Stimulated activated naive CD8-positive, alpha-beta T cell treated with anti-CD3 and anti-CD28 coated beads, Interleukin-15, Interleukin-2, amounts not matched to agents 100 ng/mL and 50 ng/mL, for 24 hours (primary cell): Measurements from ENCODE around the gene SLC27A2.

Experiments used
- H3K27ac Mint-ChIP-seq: one replicate; pipeline ENCODE4 v1.8.0; 2021; ENCODE audit warnings: mild to moderate bottlenecking, mixed read lengths
- H3K27me3 Mint-ChIP-seq: one replicate; pipeline ENCODE4 v1.8.0; 2021; ENCODE audit warnings: mixed read lengths
- H3K36me3 Mint-ChIP-seq: one replicate; pipeline ENCODE4 v1.8.0; 2021; ENCODE audit warnings: low read depth, mixed read lengths
- H3K4me1 Mint-ChIP-seq: one replicate; pipeline ENCODE4 v1.8.0; 2021; ENCODE audit warnings: low read depth, mixed read lengths
- H3K4me3 Mint-ChIP-seq: one replicate; pipeline ENCODE4 v1.8.0; 2021; ENCODE audit warnings: mild to moderate bottlenecking, mixed read lengths
- H3K9me3 Mint-ChIP-seq: one replicate; pipeline ENCODE4 v1.8.0; 2021; ENCODE audit warnings: mixed read lengths

SLC27A2 gene

GRCh38 chr15:50192926-50193620 lies 11.1 kb downstream of the SLC27A2 start:
- H3K27me3 Mint-ChIP-seq: no peaks in the 10 kb centered on the region
- no peak overlapping the region for H3K27ac Mint-ChIP-seq
- peaks cover 10% of the 10 kb centered on the region for H3K36me3 Mint-ChIP-seq
- no peak overlapping the region for H3K4me3 Mint-ChIP-seq
- H3K9me3 Mint-ChIP-seq: no peaks in the 10 kb centered on the region
- peaks cover 4% of the 10 kb centered on the region for H3K4me1 Mint-ChIP-seq

- H3K27ac Mint-ChIP-seq: no peak overlapping the region
- H3K4me3 Mint-ChIP-seq: no peak overlapping the region
- no peaks in the 10 kb centered on the region for H3K9me3 Mint-ChIP-seq
- H3K4me1 Mint-ChIP-seq: no peaks in the 10 kb centered on the region
- no peaks in the 10 kb centered on the region for H3K27me3 Mint-ChIP-seq
- H3K36me3 Mint-ChIP-seq: peaks cover 38% of the 10 kb centered on the region
Observed at GRCh38 chr15:50202003-50202402, 20.0 kb downstream of the SLC27A2 start.

DNA sequence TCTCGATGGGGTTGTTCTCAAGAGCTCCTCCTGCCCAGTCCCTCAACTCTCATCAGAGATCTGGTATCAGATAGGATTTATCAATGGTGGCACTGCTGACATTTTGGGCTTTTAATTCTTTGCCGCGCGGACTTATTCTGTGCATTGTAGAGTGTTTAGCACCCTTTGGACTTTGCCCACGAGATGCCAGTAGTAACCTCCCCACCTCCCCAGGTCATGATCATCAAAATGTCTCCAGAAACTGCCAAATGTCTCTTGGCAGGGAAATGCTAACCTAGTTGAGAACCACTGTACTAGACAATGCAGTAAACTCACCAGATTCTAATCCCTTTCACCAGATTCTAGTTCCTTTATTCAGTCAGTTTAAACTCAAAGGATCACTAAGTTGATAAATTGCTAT lies 24.0 kb downstream of the SLC27A2 start:
- H3K9me3 Mint-ChIP-seq: no peaks in the 10 kb centered on the region
- no peaks in the 10 kb centered on the region for H3K4me1 Mint-ChIP-seq
- no peak overlapping the region for H3K4me3 Mint-ChIP-seq
- H3K27ac Mint-ChIP-seq: no peak overlapping the region
- H3K27me3 Mint-ChIP-seq: no peaks in the 10 kb centered on the region
- H3K36me3 Mint-ChIP-seq: peaks cover 53% of the 10 kb centered on the region

- H3K4me3 Mint-ChIP-seq: no peak overlapping the region
- H3K36me3 Mint-ChIP-seq: peaks cover 43% of the 10 kb centered on the region
- H3K9me3 Mint-ChIP-seq: peaks cover 10% of the 10 kb centered on the region
- H3K27me3 Mint-ChIP-seq: peaks cover 20% of the 10 kb centered on the region
- no peak overlapping the region for H3K27ac Mint-ChIP-seq
- H3K4me1 Mint-ChIP-seq: no peaks in the 10 kb centered on the region
Observed at GRCh38 chr15:50209809-50210208, 27.8 kb downstream of the SLC27A2 start.

- Mint-ChIP-seq H3K27ac (no peak overlapping the region), H3K9me3 (peaks cover 10% of the 10 kb centered on the region), H3K36me3 (peaks cover 37% of the 10 kb centered on the region), H3K27me3 (peaks cover 21% of the 10 kb centered on the region), H3K4me3 (no peak overlapping the region), H3K4me1 (no peaks in the 10 kb centered on the region)
Observed at GRCh38 chr15:50210462-50211157, 28.6 kb downstream of the SLC27A2 start.

- no peaks in the 10 kb centered on the region for H3K9me3 Mint-ChIP-seq
- no peaks in the 10 kb centered on the region for H3K36me3 Mint-ChIP-seq
- peaks cover 13% of the 10 kb centered on the region for H3K27me3 Mint-ChIP-seq
- no peak overlapping the region for H3K4me3 Mint-ChIP-seq
- H3K27ac Mint-ChIP-seq: no peak overlapping the region
- peaks cover 15% of the 10 kb centered on the region for H3K4me1 Mint-ChIP-seq
Observed at GRCh38 chr15:50218291-50218690, 36.3 kb downstream of the SLC27A2 start.

- Mint-ChIP-seq H3K4me3 (no peak overlapping the region), H3K4me1 (peaks cover 15% of the 10 kb centered on the region), H3K36me3 (no peaks in the 10 kb centered on the region), H3K9me3 (no peaks in the 10 kb centered on the region), H3K27ac (no peak overlapping the region), H3K27me3 (peaks cover 11% of the 10 kb centered on the region)
Observed at GRCh38 chr15:50218691-50219090, 36.7 kb downstream of the SLC27A2 start.

DNA sequence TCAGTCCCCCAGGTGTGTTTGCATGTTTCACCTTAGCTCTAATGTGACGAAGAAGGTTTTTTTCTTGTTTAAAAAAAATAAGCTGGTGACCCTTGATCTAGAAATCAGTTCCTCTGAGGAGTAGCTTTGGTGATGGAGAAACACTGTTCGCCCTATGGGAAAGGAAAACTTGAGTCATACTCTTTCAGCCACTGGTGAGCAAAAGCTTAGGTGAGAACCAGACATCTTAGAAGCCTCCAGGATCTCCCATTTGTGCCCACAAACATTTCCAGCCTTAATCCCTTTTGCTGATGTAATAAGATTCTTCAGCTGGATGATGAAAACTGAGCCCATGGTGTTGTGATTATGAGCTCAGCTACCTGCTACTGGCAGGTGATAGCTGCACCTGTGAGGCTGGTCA lies 37.8 kb downstream of the SLC27A2 start:
- H3K4me3 Mint-ChIP-seq: no peak overlapping the region
- peak overlapping the region; percentile 8 for H3K27ac Mint-ChIP-seq
- no peaks in the 10 kb centered on the region for H3K36me3 Mint-ChIP-seq
- H3K9me3 Mint-ChIP-seq: no peaks in the 10 kb centered on the region
- H3K4me1 Mint-ChIP-seq: peaks cover 15% of the 10 kb centered on the region
- H3K27me3 Mint-ChIP-seq: peaks cover 6% of the 10 kb centered on the region

DNA sequence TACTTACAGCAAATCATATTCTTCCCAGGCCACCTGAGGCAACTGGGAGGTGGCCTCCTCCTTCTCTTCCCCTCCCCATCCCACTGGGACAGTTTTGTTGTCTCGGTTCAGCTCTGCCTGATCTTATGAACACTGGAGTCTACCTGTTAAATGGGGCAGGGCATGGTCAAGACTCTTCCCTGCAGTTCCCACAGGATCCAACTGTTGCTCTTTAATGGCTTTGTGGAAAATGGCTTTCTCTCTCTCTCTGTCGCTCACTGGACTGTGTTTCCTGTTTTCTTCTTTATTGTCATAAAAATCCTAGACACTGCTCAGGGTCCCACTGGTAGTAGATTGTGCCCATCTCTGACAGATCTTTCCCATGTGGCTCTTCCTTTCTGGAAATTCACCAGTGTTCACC lies 40.2 kb downstream of the SLC27A2 start:
- no peaks in the 10 kb centered on the region for H3K36me3 Mint-ChIP-seq
- no peaks in the 10 kb centered on the region for H3K27me3 Mint-ChIP-seq
- no peaks in the 10 kb centered on the region for H3K9me3 Mint-ChIP-seq
- H3K4me1 Mint-ChIP-seq: peaks cover 15% of the 10 kb centered on the region
- H3K27ac Mint-ChIP-seq: no peak overlapping the region
- no peak overlapping the region for H3K4me3 Mint-ChIP-seq

GRCh38 chr15:50224606-50225005 lies 42.6 kb downstream of the SLC27A2 start:
- Mint-ChIP-seq H3K27me3 (no peaks in the 10 kb centered on the region), H3K4me1 (peaks cover 6% of the 10 kb centered on the region), H3K36me3 (peaks cover 10% of the 10 kb centered on the region), H3K27ac (no peak overlapping the region), H3K4me3 (no peak overlapping the region), H3K9me3 (no peaks in the 10 kb centered on the region)

- no peak overlapping the region for H3K4me3 Mint-ChIP-seq
- no peaks in the 10 kb centered on the region for H3K9me3 Mint-ChIP-seq
- H3K36me3 Mint-ChIP-seq: peaks cover 10% of the 10 kb centered on the region
Observed at GRCh38 chr15:50225057-50225456, 43.1 kb downstream of the SLC27A2 start.

GRCh38 chr15:50225938-50226337 lies 43.9 kb downstream of the SLC27A2 start:
- Mint-ChIP-seq H3K27ac (no peak overlapping the region), H3K4me3 (no peak overlapping the region), H3K9me3 (no peaks in the 10 kb centered on the region), H3K27me3 (no peaks in the 10 kb centered on the region), H3K4me1 (no peaks in the 10 kb centered on the region), H3K36me3 (peaks cover 10% of the 10 kb centered on the region)

More at GRCh38 chr15:50225057-50225456, 43.1 kb downstream of the SLC27A2 start:
- Mint-ChIP-seq H3K4me1 (peaks cover 2% of the 10 kb centered on the region), H3K27me3 (no peaks in the 10 kb centered on the region), H3K27ac (no peak overlapping the region)

DNA sequence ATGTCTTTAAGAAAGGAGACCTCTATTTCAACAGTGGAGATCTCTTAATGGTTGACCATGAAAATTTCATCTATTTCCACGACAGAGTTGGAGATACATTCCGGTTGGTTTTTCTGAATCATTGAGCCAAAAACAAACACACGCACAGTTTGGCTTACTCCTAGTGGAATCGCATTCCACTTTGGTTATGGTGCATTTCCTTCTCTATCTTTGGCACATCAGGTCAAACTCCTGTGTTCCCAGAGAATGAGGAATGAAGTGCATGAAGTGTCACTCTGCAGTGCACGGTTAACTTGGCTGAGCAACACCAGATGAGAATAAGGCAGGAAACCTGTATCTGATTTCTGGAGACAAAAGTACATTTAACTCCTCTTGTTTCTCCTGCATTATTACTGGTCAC lies 45.1 kb downstream of the SLC27A2 start:
- H3K4me1 Mint-ChIP-seq: no peaks in the 10 kb centered on the region
- no peak overlapping the region for H3K27ac Mint-ChIP-seq
- H3K9me3 Mint-ChIP-seq: no peaks in the 10 kb centered on the region
- H3K36me3 Mint-ChIP-seq: peaks cover 13% of the 10 kb centered on the region
- H3K27me3 Mint-ChIP-seq: no peaks in the 10 kb centered on the region
- H3K4me3 Mint-ChIP-seq: no peak overlapping the region

DNA sequence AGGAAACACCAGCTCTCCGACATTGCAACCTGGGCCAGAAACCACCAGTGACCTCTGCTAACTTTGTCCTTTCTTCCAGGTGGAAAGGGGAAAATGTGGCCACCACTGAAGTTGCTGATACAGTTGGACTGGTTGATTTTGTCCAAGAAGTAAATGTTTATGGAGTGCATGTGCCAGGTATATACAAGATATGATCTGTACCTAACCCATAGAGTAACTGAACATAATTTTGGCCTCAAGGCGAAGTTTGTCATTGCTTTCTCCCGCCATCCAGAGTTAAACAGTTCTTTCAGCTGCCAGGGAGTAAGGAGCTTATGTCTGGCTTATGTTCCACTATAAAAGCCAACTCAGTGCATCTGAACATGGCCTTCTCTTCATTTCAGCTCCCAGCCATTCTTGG lies 46.9 kb downstream of the SLC27A2 start:
- no peaks in the 10 kb centered on the region for H3K9me3 Mint-ChIP-seq
- H3K27me3 Mint-ChIP-seq: no peaks in the 10 kb centered on the region
- H3K4me1 Mint-ChIP-seq: no peaks in the 10 kb centered on the region
- no peak overlapping the region for H3K27ac Mint-ChIP-seq
- H3K4me3 Mint-ChIP-seq: no peak overlapping the region
- H3K36me3 Mint-ChIP-seq: peaks cover 13% of the 10 kb centered on the region

DNA sequence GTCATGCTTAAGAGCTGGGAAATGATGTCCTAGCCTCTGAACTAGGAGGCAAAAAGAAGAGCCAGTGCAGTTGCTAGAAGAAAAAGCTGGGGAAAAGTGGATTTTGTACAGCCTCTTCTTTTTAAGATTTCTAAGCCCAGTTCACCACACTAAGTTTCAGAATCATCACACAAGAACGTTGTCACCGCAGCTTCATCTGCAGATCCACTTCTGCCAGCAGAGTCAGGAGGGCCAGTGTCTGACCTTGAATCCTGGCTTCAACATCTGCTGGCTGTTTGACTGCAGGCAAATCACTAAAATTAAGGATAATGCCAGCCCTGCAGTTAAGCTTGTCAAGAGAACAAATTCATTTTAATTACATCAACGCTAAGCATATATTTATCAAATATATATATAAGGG lies 47.3 kb downstream of the SLC27A2 start:
- Mint-ChIP-seq H3K9me3 (no peaks in the 10 kb centered on the region), H3K27me3 (no peaks in the 10 kb centered on the region), H3K4me3 (no peak overlapping the region), H3K4me1 (no peaks in the 10 kb centered on the region), H3K27ac (no peak overlapping the region), H3K36me3 (peaks cover 13% of the 10 kb centered on the region)

DNA sequence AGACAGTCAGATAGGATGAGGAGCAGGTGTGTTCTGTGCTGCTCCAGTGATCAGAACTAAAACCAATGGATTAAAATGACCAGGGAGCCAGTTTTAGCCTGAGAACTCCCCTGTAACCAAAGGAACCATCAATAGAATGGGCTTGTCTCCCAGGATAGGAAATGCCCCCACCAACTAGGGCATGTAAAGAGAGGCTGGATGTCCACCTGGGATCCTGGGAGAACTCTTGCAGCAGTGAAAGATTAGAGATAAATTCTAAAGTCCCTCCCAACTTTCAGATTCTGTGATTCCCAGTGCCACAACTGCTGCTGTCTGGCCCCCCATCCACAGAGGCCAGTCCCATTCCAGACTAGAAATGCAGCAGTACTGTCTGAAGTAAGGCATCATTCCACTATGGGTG lies 49.8 kb downstream of the SLC27A2 start:
- Mint-ChIP-seq H3K4me3 (no peak overlapping the region), H3K4me1 (no peaks in the 10 kb centered on the region), H3K27me3 (no peaks in the 10 kb centered on the region), H3K36me3 (peaks cover 13% of the 10 kb centered on the region), H3K27ac (no peak overlapping the region), H3K9me3 (no peaks in the 10 kb centered on the region)
